Kidney (tissue), 14 donors: ENCODE data around the gene ZMAT3. TPM values are rescaled to one million over a fixed set of nuclear protein-coding genes. Genes with fewer than 3 reads are reported as not detected.
"Not testable (repeated sequence)": the region's sequence is repeated elsewhere in the genome, so short reads cannot be mapped to it uniquely, and the experiment has no call there.

Experiments
- DNase-seq, 5 donors: peaks; one replicate each; pipeline ENCODE4 v3.0.0-alpha.2; 2013 to 2020
- FAIRE-seq: peaks from 2 replicates; lab custom pipeline; 2012; peaks lifted over from hg19 to GRCh38; lab: Jason Lieb, UNC
- H3K27ac ChIP-seq, 2 donors: one replicate each; pipeline ENCODE4 v1.7.0; 2013; ENCODE audit warnings: low read depth in 2 of 2, low read length in 2 of 2, inconsistent platforms in 1 of 2
- H3K27me3 ChIP-seq: one replicate; pipeline ENCODE4 v1.7.1; 2013; ENCODE audit warnings: low read length, inconsistent platforms; ENCODE audit not compliant: control insufficient read depth, insufficient read depth
- H3K36me3 ChIP-seq, 3 donors: one replicate each; pipeline versions ENCODE4 v1.7.0 to v1.7.1; 2013; ENCODE audit warnings: low read length in 3 of 3, control low read depth in 1 of 3, inconsistent platforms in 1 of 3; ENCODE audit not compliant: insufficient read depth in 3 of 3, control insufficient read depth in 2 of 3
- H3K4me1 ChIP-seq, 3 donors: one replicate each; pipeline versions ENCODE4 v1.7.0 to v1.7.1; 2013; ENCODE audit warnings: low read length in 3 of 3, inconsistent platforms in 1 of 3, low read depth in 1 of 3; ENCODE audit not compliant: control insufficient read depth in 2 of 3, insufficient read depth in 2 of 3
- H3K4me3 ChIP-seq, 3 donors: one replicate each; pipeline versions ENCODE4 v1.7.0 to v1.8.1; 2013; ENCODE audit warnings: low read length in 3 of 3, control low read depth in 1 of 3, inconsistent platforms in 1 of 3
- H3K9ac ChIP-seq, 3 donors: one replicate each; pipeline versions ENCODE4 v1.7.0 to v1.7.1; 2013; ENCODE audit warnings: low read length in 3 of 3, control low read depth in 1 of 3, inconsistent platforms in 1 of 3
- H3K9me3 ChIP-seq, 3 donors: one replicate each; pipeline versions ENCODE4 v1.7.0 to v1.7.1; 2013; ENCODE audit warnings: low read length in 3 of 3, control low read depth in 1 of 3, inconsistent platforms in 1 of 3; ENCODE audit not compliant: control insufficient read depth in 2 of 3, insufficient read depth in 1 of 3
- CTCF ChIP-seq: IDR thresholded peaks from 3 replicates; pipeline ENCODE4 v1.5.1; 2012; ENCODE audit warnings: mild to moderate bottlenecking, moderate library complexity, borderline replicate concordance; ENCODE audit not compliant: insufficient read depth; ENCODE audit errors: extremely low read depth
- intact Hi-C: fragments of 100-400 bp; cut with DNase I; formaldehyde crosslinking; loops from one replicate; pipeline ENCODE4 v1.11.1; 2022
- polyA plus RNA-seq: library from polyadenylated mRNA; stranded (reverse); fragments of 350-450 nt; fragmentation: Illumina TruSeq; extraction: RNeasy Lipid Tissue Mini Kit (QIAGEN cat#74804); gene quantifications from one replicate; pipeline ENCODE4 v1.2.3, GENCODE V29; 2014; ENCODE audit warnings: low read depth, low replicate concordance; ENCODE audit not compliant: insufficient read depth
- total RNA-seq: library from RNA; stranded (reverse); fragmentation: NEBNext Ultra II Directional; extraction: Animal tissue kit (Norgen Biotek cat#: 25700); gene quantifications from one replicate; pipeline ENCODE4 v1.2.1, GENCODE V29; 2021
- donor health status: control.
- donor health status: control.
- donor health status: control.
- donor health status: control.
- donor health status: control.
- donor health status: DM: yes; HTN: yes; CAD: no.
- donor health status: Normal renal cell carcinoma (clear cell type).

Gene ZMAT3
- total and polyA plus RNA-seq, 2 donors from 2014 or later: 4.2 to 26.1 TPM

- H3K9ac ChIP-seq: no peak overlapping the region
- no peak overlapping the region for H3K4me3 ChIP-seq
- DNase-seq (no peak), FAIRE-seq (no peak)
- intact Hi-C loops: no loop called here
- no peak overlapping the region for H3K27ac ChIP-seq
- no peaks in the 10 kb centered on the region for H3K36me3 ChIP-seq
- no peak for TF ChIP-seq CTCF
- no peaks in the 10 kb centered on the region for H3K9me3 ChIP-seq
- H3K4me1 ChIP-seq: no peaks in the 10 kb centered on the region
- no peaks in the 10 kb centered on the region for H3K27me3 ChIP-seq
Measured at GRCh38 chr3:179046497-179047353, 24.9 kb downstream of the ZMAT3 start.

- FAIRE-seq: no peak
- Histone ChIP-seq H3K9me3 (no peaks in the 10 kb centered on the region), H3K27ac (no peak overlapping the region), H3K4me1 (no peaks in the 10 kb centered on the region), H3K36me3 (no peaks in the 10 kb centered on the region), H3K27me3 (no peaks in the 10 kb centered on the region), H3K9ac (peak overlapping the region in 1 of 3 donors; percentile 3), H3K4me3 (no peak overlapping the region)
- no peak for TF ChIP-seq CTCF
- no peak for DNase-seq
- intact Hi-C loops: no loop called here
Measured at GRCh38 chr3:179045719-179046402, 25.7 kb downstream of the ZMAT3 start.

GRCh38 chr3:179038899-179039251 lies 32.7 kb downstream of the ZMAT3 start:
- H3K27ac ChIP-seq, intact Hi-C loops, H3K36me3 ChIP-seq, H3K9me3 ChIP-seq, H3K4me3 ChIP-seq, H3K9ac ChIP-seq, H3K27me3 ChIP-seq, FAIRE-seq, H3K4me1 ChIP-seq: not testable (repeated sequence)
- peak in 1 of 5 donors; percentile 33 for DNase-seq

GRCh38 chr3:179038216-179038898 lies 33.3 kb downstream of the ZMAT3 start:
- no peaks in the 10 kb centered on the region for H3K27me3 ChIP-seq
- H3K27ac ChIP-seq: no peak overlapping the region
- no peak overlapping the region for H3K4me3 ChIP-seq
- DNase-seq (peak in 2 of 5 donors; percentile 13 to 27), FAIRE-seq (no peak)
- H3K9ac ChIP-seq: no peak overlapping the region
- no peaks in the 10 kb centered on the region for H3K9me3 ChIP-seq
- TF ChIP-seq CTCF: no peak
- intact Hi-C loops: no loop called here
- H3K36me3 ChIP-seq: no peaks in the 10 kb centered on the region
- H3K4me1 ChIP-seq: no peaks in the 10 kb centered on the region
